Measurements from ENCODE around the gene TNK1. TPM values are rescaled to one million over a fixed set of nuclear protein-coding genes. Genes with fewer than 3 reads are reported as not detected.

Gene TNK1
- polyA plus RNA-seq, 1 of the 3 experiments (the other 2 are of a cell fraction) = 0.64 TPM

- Histone ChIP-seq H3F3A (replicated peaks; ENCODE audit: insufficient read depth) (no peaks in the 10 kb centered on the region), H4K20me1 (ENCODE audit: insufficient read depth) (no peaks in the 10 kb centered on the region), H3K4me2 (no peak overlapping the region), H3K79me2 (ENCODE audit: insufficient read depth) (no peaks in the 10 kb centered on the region), H3K9ac (no peak overlapping the region), H3K9me2 (no peaks in the 10 kb centered on the region), H3K4me1 (ENCODE audit: control insufficient read depth in 1 of 2, insufficient read depth in 2 of 2, low read depth in 1 of 2, low read length in 1 of 2) (no peaks in the 10 kb centered on the region; a peak in 1 of 4 replicates), H3K4me3 (ENCODE audit: low read depth in 2 of 2, low read length in 1 of 2) (no peak overlapping the region), H3K27ac (ENCODE audit: low read depth in 2 of 2, low read length in 1 of 2) (no peak overlapping the region), H3K27me3 (ENCODE audit: insufficient read depth) (no peaks in the 10 kb centered on the region), H2AFZ (ENCODE audit: low read depth) (no peak overlapping the region), H3K36me3 (replicated peaks in 1 of 2; ENCODE audit: control insufficient read depth in 1 of 2, insufficient read depth in 2 of 2, low read length in 1 of 2) (peaks cover 0 to 47% of the 10 kb centered on the region in 2 experiments), H3K9me3 (no peaks in the 10 kb centered on the region)
- WGBS (ENCODE audit: low lambda C conversion rate) = 76% methylated on average over 6 of the region's 6 CpGs
- POLR2A ChIA-PET = no interaction called here
- CTCF ChIA-PET = interaction anchor here (2.0 kb wide), 1 partner anchor 10 kb away, joined by 6 read pairs; the partner anchor contains the start of gene NLGN2
- TF ChIP-seq REST (IDR thresholded peaks at IDR 0.05; ENCODE audit: low read depth, low read length) (no peak), POLR2AphosphoS5 (IDR thresholded peaks at IDR 0.05; ENCODE audit: low read depth, low read length) (no peak), USF2 (IDR thresholded peaks at IDR 0.05; ENCODE audit: borderline replicate concordance, low read depth, low read length) (no peak), CHD2 (IDR thresholded peaks at IDR 0.05; ENCODE audit: low read length, partially characterized antibody) (no peak), SMC3 (IDR thresholded peaks at IDR 0.05; ENCODE audit: low read depth, low read length) (no peak), GATA2 (CRISPR knock-in tag; IDR thresholded peaks at IDR 0.05) (no peak)
- no peak for DNase-seq
Measured at GRCh38 chr17:7416323-7416722, 35.4 kb downstream of the TNK1 start.

- ChIA-PET CTCF (interaction anchor here (0.9 to 2.0 kb wide), 2 partner anchors 10 to 143 kb away, joined by 3 to 6 read pairs; partner anchors contain the start of gene NLGN2), POLR2A (no interaction called here)
- Histone ChIP-seq H3K9me2 (no peaks in the 10 kb centered on the region), H3K4me2 (no peak overlapping the region), H3K27me3 (ENCODE audit: insufficient read depth) (no peaks in the 10 kb centered on the region), H3K4me1 (ENCODE audit: control insufficient read depth in 1 of 2, insufficient read depth in 2 of 2, low read depth in 1 of 2, low read length in 1 of 2) (no peaks in the 10 kb centered on the region; a peak in 1 of 4 replicates), H3K9ac (no peak overlapping the region), H3K4me3 (ENCODE audit: low read depth in 2 of 2, low read length in 1 of 2) (no peak overlapping the region), H4K20me1 (ENCODE audit: insufficient read depth) (no peaks in the 10 kb centered on the region), H3K27ac (ENCODE audit: low read depth in 2 of 2, low read length in 1 of 2) (no peak overlapping the region), H3K79me2 (ENCODE audit: insufficient read depth) (no peaks in the 10 kb centered on the region), H3K36me3 (replicated peaks in 1 of 2; ENCODE audit: control insufficient read depth in 1 of 2, insufficient read depth in 2 of 2, low read length in 1 of 2) (peaks cover 0 to 43% of the 10 kb centered on the region in 2 experiments), H2AFZ (ENCODE audit: low read depth) (no peak overlapping the region), H3F3A (replicated peaks; ENCODE audit: insufficient read depth) (no peaks in the 10 kb centered on the region), H3K9me3 (no peaks in the 10 kb centered on the region)
- 96% methylated on average over 42 of the region's 54 CpGs for WGBS (ENCODE audit: low lambda C conversion rate)
- TF ChIP-seq TAF1 (IDR thresholded peaks at IDR 0.05; ENCODE audit: borderline replicate concordance, low read depth, low read length) (no peak), RXRA (IDR thresholded peaks at IDR 0.05; ENCODE audit: borderline replicate concordance, low read depth) (no peak), TEAD4 (IDR thresholded peaks at IDR 0.05; ENCODE audit: borderline replicate concordance, insufficient read depth) (no peak), ZBTB33 (IDR thresholded peaks at IDR 0.05; ENCODE audit: borderline replicate concordance, low read depth) (no peak), YY1 (IDR thresholded peaks at IDR 0.05; ENCODE audit: low read depth) (no peak), RAD21 (IDR thresholded peaks at IDR 0.05; ENCODE audit: low read length) (no peak), PBX3 (IDR thresholded peaks at IDR 0.05) (no peak), FOXM1 (IDR thresholded peaks at IDR 0.05; ENCODE audit: low read depth) (no peak), FOSL2 (IDR thresholded peaks at IDR 0.05; ENCODE audit: borderline replicate concordance, low read depth) (no peak), CTCF (IDR thresholded peaks at IDR 0.05) (no peak)
- DNase-seq = no peak
Measured at GRCh38 chr17:7417056-7417655, 36.3 kb downstream of the TNK1 start.
